Measurements from ENCODE around the gene FOXP2.
"Not testable (repeated sequence)": the region's sequence is repeated elsewhere in the genome, so short reads cannot be mapped to it uniquely, and the experiment has no call there.

The FOXP2 gene

GRCh38 chr7:114588506-114588905, 173.9 kb downstream of the FOXP2 start:
- no peak for DNase-seq (ENCODE audit: low read depth)

- no peak for DNase-seq (ENCODE audit: low read depth)
Observed at GRCh38 chr7:114589436-114589835, 174.8 kb downstream of the FOXP2 start.

GRCh38 chr7:114590298-114590697, 175.7 kb downstream of the FOXP2 start:
- no peak for DNase-seq (ENCODE audit: low read depth)

- no peak for DNase-seq (ENCODE audit: low read depth)
Observed at GRCh38 chr7:114598946-114599345, 184.3 kb downstream of the FOXP2 start.

- DNase-seq (ENCODE audit: low read depth), result no peak
Observed at GRCh38 chr7:114606100-114606499, 191.5 kb downstream of the FOXP2 start.

- DNase-seq (ENCODE audit: low read depth), result not testable (repeated sequence)
Observed at GRCh38 chr7:114608822-114609221, 194.2 kb downstream of the FOXP2 start.

- no peak for DNase-seq (ENCODE audit: low read depth)
Observed at GRCh38 chr7:114620208-114620607, 205.6 kb downstream of the FOXP2 start.

- DNase-seq (ENCODE audit: low read depth), result no peak
Observed at GRCh38 chr7:114622221-114622620, 207.6 kb downstream of the FOXP2 start.

GRCh38 chr7:114623146-114623545, 208.5 kb downstream of the FOXP2 start:
- no peak for DNase-seq (ENCODE audit: low read depth)

GRCh38 chr7:114627231-114627630, 212.6 kb downstream of the FOXP2 start:
- DNase-seq (ENCODE audit: low read depth), result no peak

GRCh38 chr7:114628362-114628761, 213.7 kb downstream of the FOXP2 start:
- DNase-seq (ENCODE audit: low read depth), result no peak

GRCh38 chr7:114629762-114630161, 215.1 kb downstream of the FOXP2 start:
- no peak for DNase-seq (ENCODE audit: low read depth)

- no peak for DNase-seq (ENCODE audit: low read depth)
Observed at GRCh38 chr7:114630201-114630990, 215.8 kb downstream of the FOXP2 start.

- DNase-seq (ENCODE audit: low read depth), result no peak
Observed at GRCh38 chr7:114631249-114631822, 216.7 kb downstream of the FOXP2 start.

GRCh38 chr7:114639451-114639850, 224.8 kb downstream of the FOXP2 start:
- no peak for DNase-seq (ENCODE audit: low read depth)

GRCh38 chr7:114644455-114644854, 229.8 kb downstream of the FOXP2 start:
- DNase-seq (ENCODE audit: low read depth), result no peak

GRCh38 chr7:114645451-114645850, 230.8 kb downstream of the FOXP2 start:
- no peak for DNase-seq (ENCODE audit: low read depth)

- DNase-seq (ENCODE audit: low read depth), result no peak
Observed at GRCh38 chr7:114647518-114647917, 232.9 kb downstream of the FOXP2 start.

GRCh38 chr7:114648117-114648516, 233.5 kb downstream of the FOXP2 start:
- DNase-seq (ENCODE audit: low read depth), result no peak

GRCh38 chr7:114648680-114649079, 234.1 kb downstream of the FOXP2 start:
- DNase-seq (ENCODE audit: low read depth), result no peak

GRCh38 chr7:114649689-114650088, 235.1 kb downstream of the FOXP2 start:
- DNase-seq (ENCODE audit: low read depth), result no peak

- DNase-seq (ENCODE audit: low read depth), result no peak
Observed at GRCh38 chr7:114650491-114650890, 235.9 kb downstream of the FOXP2 start.

- DNase-seq (ENCODE audit: low read depth), result no peak
Observed at GRCh38 chr7:114652041-114652440, 237.4 kb downstream of the FOXP2 start.
